CD4-positive, alpha-beta T cell treated with Interleukin-17A for 1 hour (primary cell): ENCODE measurements around the gene KRTAP10-7.
"Not testable (repeated sequence)": the region's sequence is repeated elsewhere in the genome, so short reads cannot be mapped to it uniquely, and the experiment has no call there.

Source experiments
- DNase-seq: peaks from one replicate; pipeline ENCODE4 v3.0.0-alpha.2; 2020

KRTAP10-7 gene

GRCh38 chr21:44590897-44591800, 9.2 kb upstream of the KRTAP10-7 start:
- DNase-seq, result not testable (repeated sequence)

- DNase-seq, result not testable (repeated sequence)
These were observed 8.6 kb upstream of the KRTAP10-7 start for GRCh38 chr21:44591801-44592130.

GRCh38 chr21:44592446-44593311, 7.7 kb upstream of the KRTAP10-7 start, which contains the start of gene KRTAP10-6:
KRTAP10-6 (minus strand) TSS chr21:44592505; CDS start chr21:44592484, 21 bp downstream.
- DNase-seq, result no peak

- no peak for DNase-seq
These were observed 6.6 kb upstream of the KRTAP10-7 start for GRCh38 chr21:44593598-44594405.

GRCh38 chr21:44594406-44594916, 5.9 kb upstream of the KRTAP10-7 start:
- no peak for DNase-seq

GRCh38 chr21:44595524-44595923, 4.9 kb upstream of the KRTAP10-7 start:
- no peak for DNase-seq

GRCh38 chr21:44596068-44596725, 4.2 kb upstream of the KRTAP10-7 start:
- no peak for DNase-seq

- DNase-seq, result no peak
These were observed 2.3 kb upstream of the KRTAP10-7 start for GRCh38 chr21:44598061-44598460.

- DNase-seq, result no peak
These were observed 950 bp upstream of the KRTAP10-7 start for GRCh38 chr21:44599264-44600029.

- DNase-seq, result not testable (repeated sequence)
These were observed 694 bp downstream of the KRTAP10-7 start for GRCh38 chr21:44601091-44601490.

GRCh38 chr21:44601596-44602462, 1.4 kb downstream of the KRTAP10-7 start:
- DNase-seq, result no peak

GRCh38 chr21:44602463-44602850, 2.1 kb downstream of the KRTAP10-7 start:
- no peak for DNase-seq

- DNase-seq, result no peak
These were observed 2.9 kb downstream of the KRTAP10-7 start for GRCh38 chr21:44603109-44603875.

- no peak for DNase-seq
These were observed 3.5 kb downstream of the KRTAP10-7 start for GRCh38 chr21:44603911-44604310.

- DNase-seq, result no peak
These were observed 6.1 kb downstream of the KRTAP10-7 start for GRCh38 chr21:44606495-44606894.

- DNase-seq, result no peak
These were observed 8.8 kb downstream of the KRTAP10-7 start for GRCh38 chr21:44609193-44609592.

GRCh38 chr21:44610157-44610843, 9.9 kb downstream of the KRTAP10-7 start:
- not testable (repeated sequence) for DNase-seq

GRCh38 chr21:44611551-44611950, 11.2 kb downstream of the KRTAP10-7 start:
- DNase-seq, result no peak

GRCh38 chr21:44612029-44612486, 11.7 kb downstream of the KRTAP10-7 start, which contains the start of gene KRTAP10-8:
KRTAP10-8 (plus strand) TSS chr21:44612079; CDS start chr21:44612101, 22 bp downstream.
- no peak for DNase-seq
